Loucy (cell line): ENCODE data around the gene UBL3.

Experiments
- H2AFZ ChIP-seq: fragments of 200-600 bp; sonication (generic); 2 replicates; pipeline ENCODE4 v1.6.0; 2016; ENCODE audit warnings: antibody characterized with exemption, mild to moderate bottlenecking, low read length, moderate library complexity
- H3F3A ChIP-seq: fragments of 200-600 bp; 2 replicates; pipeline ENCODE4 v1.6.0; 2016; ENCODE audit warnings: antibody characterized with exemption, low read depth, mild to moderate bottlenecking
- H3K27me3 ChIP-seq: fragments of 200-600 bp; sonication (generic); 2 replicates; pipeline ENCODE4 v1.6.1; 2014; ENCODE audit warnings: low read length, mild to moderate bottlenecking; ENCODE audit not compliant: insufficient read depth, poor library complexity, severe bottlenecking
- H3K36me3 ChIP-seq: fragments of 200-600 bp; sonication (generic); 2 replicates; pipeline ENCODE4 v1.6.1; 2016; ENCODE audit warnings: low read length; ENCODE audit not compliant: insufficient read depth
- H3K4me1 ChIP-seq: fragments of 200-600 bp; sonication (generic); 2 replicates; pipeline ENCODE4 v1.5.1; 2014; ENCODE audit warnings: low read length, mild to moderate bottlenecking; ENCODE audit not compliant: insufficient read depth, poor library complexity, severe bottlenecking
- H3K4me2 ChIP-seq: fragments of 200-600 bp; sonication (generic); 2 replicates; pipeline ENCODE4 v1.6.0; 2014; ENCODE audit warnings: antibody characterized with exemption, low read length, low read depth, mild to moderate bottlenecking; ENCODE audit not compliant: poor library complexity, severe bottlenecking
- H3K4me3 ChIP-seq: fragments of 200-600 bp; sonication (generic); 2 replicates; pipeline ENCODE4 v1.5.1; 2014; ENCODE audit warnings: low read length, mild to moderate bottlenecking, mixed read lengths; ENCODE audit not compliant: poor library complexity, severe bottlenecking
- H3K79me2 ChIP-seq: fragments of 200-600 bp; sonication (generic); 2 replicates; pipeline ENCODE4 v1.6.1; 2014; ENCODE audit warnings: low read length; ENCODE audit not compliant: insufficient read depth
- H3K9ac ChIP-seq: fragments of 200-600 bp; sonication (generic); 2 replicates; pipeline ENCODE4 v1.6.0; 2014; ENCODE audit warnings: mild to moderate bottlenecking, low read depth, low read length, moderate library complexity; ENCODE audit not compliant: poor library complexity, severe bottlenecking
- H3K9me2 ChIP-seq: fragments of 200-600 bp; sonication (generic); replicated peaks from 2 replicates; pipeline ENCODE4 v1.6.1; 2016; ENCODE audit warnings: low read depth, low read length, mixed read lengths
- H3K9me3 ChIP-seq: fragments of 200-600 bp; sonication (generic); 2 replicates; pipeline ENCODE4 v1.6.1; 2014; ENCODE audit warnings: mild to moderate bottlenecking, antibody characterized with exemption, low read length, low read depth; ENCODE audit not compliant: insufficient read depth
- H4K20me1 ChIP-seq: fragments of 200-600 bp; sonication (generic); 2 replicates; pipeline ENCODE4 v1.6.0; 2014; ENCODE audit warnings: antibody characterized with exemption, low read length, mild to moderate bottlenecking; ENCODE audit not compliant: insufficient read depth, poor library complexity, severe bottlenecking
- EZH2phosphoT487 ChIP-seq: fragments of 200-600 bp; IDR thresholded peaks from 2 replicates; pipeline ENCODE4 v1.6.1; 2018; ENCODE audit warnings: antibody characterized with exemption, mild to moderate bottlenecking, moderate library complexity, borderline replicate concordance
- TF ChIP-seq, protein P1 (sequence below): fragments of 200-600 bp; sonication (generic); conservative IDR thresholded peaks from 2 replicates; pipeline ENCODE4 v1.5.1; 2014; ENCODE audit warnings: mild to moderate bottlenecking, antibody characterized with exemption, low read length

UBL3 gene

DNA sequence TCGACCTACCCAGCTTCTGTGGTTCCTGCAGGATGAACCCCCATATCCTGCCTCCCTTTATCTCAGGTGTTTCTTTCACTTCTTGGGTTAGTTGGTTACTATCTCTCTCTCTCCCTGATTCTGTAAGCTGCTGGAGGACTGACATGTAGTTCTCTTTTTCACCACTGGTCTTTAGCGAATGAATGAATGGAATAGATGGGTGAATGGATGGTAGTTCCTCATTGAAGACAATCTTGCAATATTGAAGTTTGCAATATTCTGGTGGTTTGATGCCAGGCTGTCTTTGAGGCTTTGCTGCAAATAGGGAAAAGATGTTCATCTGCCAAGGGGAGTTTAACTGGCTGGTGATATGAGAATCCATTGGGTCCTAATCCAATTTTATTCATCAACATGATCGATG is 120.2 kb downstream of the UBL3 start:
- no peaks in the 10 kb centered on the region for H3K79me2 ChIP-seq
- no peaks in the 10 kb centered on the region for H3F3A ChIP-seq
- no peak for TF ChIP-seq EZH2phosphoT487
- TF ChIP-seq, protein P1, sequence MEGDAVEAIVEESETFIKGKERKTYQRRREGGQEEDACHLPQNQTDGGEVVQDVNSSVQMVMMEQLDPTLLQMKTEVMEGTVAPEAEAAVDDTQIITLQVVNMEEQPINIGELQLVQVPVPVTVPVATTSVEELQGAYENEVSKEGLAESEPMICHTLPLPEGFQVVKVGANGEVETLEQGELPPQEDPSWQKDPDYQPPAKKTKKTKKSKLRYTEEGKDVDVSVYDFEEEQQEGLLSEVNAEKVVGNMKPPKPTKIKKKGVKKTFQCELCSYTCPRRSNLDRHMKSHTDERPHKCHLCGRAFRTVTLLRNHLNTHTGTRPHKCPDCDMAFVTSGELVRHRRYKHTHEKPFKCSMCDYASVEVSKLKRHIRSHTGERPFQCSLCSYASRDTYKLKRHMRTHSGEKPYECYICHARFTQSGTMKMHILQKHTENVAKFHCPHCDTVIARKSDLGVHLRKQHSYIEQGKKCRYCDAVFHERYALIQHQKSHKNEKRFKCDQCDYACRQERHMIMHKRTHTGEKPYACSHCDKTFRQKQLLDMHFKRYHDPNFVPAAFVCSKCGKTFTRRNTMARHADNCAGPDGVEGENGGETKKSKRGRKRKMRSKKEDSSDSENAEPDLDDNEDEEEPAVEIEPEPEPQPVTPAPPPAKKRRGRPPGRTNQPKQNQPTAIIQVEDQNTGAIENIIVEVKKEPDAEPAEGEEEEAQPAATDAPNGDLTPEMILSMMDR = peak; percentile 51
- no peak overlapping the region for H2AFZ ChIP-seq
- no peaks in the 10 kb centered on the region for H4K20me1 ChIP-seq
- H3K9me2 ChIP-seq = no peaks in the 10 kb centered on the region
- no peak overlapping the region for H3K9ac ChIP-seq
- peaks cover 33% of the 10 kb centered on the region for H3K27me3 ChIP-seq
- H3K9me3 ChIP-seq = no peaks in the 10 kb centered on the region
- peaks cover 10% of the 10 kb centered on the region for H3K4me1 ChIP-seq
- no peaks in the 10 kb centered on the region for H3K36me3 ChIP-seq
- H3K4me3 ChIP-seq = no peak overlapping the region
- no peak overlapping the region for H3K4me2 ChIP-seq

DNA sequence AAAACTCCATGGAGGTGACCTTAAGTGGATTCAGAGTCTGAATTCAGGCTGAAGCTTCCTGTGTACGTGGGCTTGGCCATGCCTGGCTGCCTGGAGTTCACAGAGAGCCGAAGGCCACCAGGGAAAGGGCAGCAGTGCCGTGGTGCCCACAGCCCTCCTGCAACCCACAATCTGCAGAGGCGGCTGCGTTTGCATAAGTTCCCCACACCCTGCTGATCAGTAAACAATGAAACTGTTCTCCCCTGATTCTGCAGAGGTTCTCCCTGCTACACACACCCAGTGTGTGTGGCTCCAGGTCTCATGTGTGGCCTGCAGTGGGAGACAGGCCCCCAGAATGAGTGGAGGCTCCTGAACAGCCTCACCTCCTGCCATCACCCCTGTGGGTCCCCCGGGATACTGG is 128.0 kb downstream of the UBL3 start:
- no peak overlapping the region for H3K4me3 ChIP-seq
- H3K36me3 ChIP-seq = no peaks in the 10 kb centered on the region
- H3K4me1 ChIP-seq = no peaks in the 10 kb centered on the region
- H3K9ac ChIP-seq = no peak overlapping the region
- no peaks in the 10 kb centered on the region for H3K27me3 ChIP-seq
- H2AFZ ChIP-seq = no peak overlapping the region
- H3K79me2 ChIP-seq = no peaks in the 10 kb centered on the region
- no peaks in the 10 kb centered on the region for H3K9me2 ChIP-seq
- TF ChIP-seq EZH2phosphoT487 = no peak
- TF ChIP-seq, protein P1 = no peak
- H4K20me1 ChIP-seq = no peaks in the 10 kb centered on the region
- no peak overlapping the region for H3K4me2 ChIP-seq
- no peaks in the 10 kb centered on the region for H3F3A ChIP-seq
- H3K9me3 ChIP-seq = no peaks in the 10 kb centered on the region

DNA sequence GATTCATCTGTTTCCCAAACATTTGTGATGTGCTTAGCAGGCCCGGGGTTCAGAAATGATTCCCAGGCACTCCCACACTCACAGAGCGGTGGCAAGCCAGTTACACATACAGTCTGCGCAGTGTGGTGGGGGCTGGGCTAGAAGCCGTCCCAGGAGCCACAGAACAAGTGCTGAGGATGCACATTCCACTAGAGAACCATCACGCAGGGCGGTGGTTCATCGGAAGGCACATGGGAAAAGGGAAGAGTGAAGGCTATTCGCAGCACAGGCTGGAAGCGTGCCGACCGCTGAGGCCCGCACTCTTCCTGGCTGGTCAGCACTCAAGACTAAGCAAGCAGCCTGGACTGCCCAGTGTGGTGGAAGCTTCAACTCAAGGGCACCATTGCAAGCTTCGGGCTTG is 128.7 kb downstream of the UBL3 start:
- Histone ChIP-seq H4K20me1 (no peaks in the 10 kb centered on the region), H3F3A (no peaks in the 10 kb centered on the region), H3K79me2 (no peaks in the 10 kb centered on the region), H3K9me3 (no peaks in the 10 kb centered on the region), H3K36me3 (no peaks in the 10 kb centered on the region), H3K4me3 (no peak overlapping the region), H3K9ac (no peak overlapping the region), H3K27me3 (no peaks in the 10 kb centered on the region), H3K4me1 (no peaks in the 10 kb centered on the region), H3K4me2 (no peak overlapping the region), H2AFZ (no peak overlapping the region), H3K9me2 (no peaks in the 10 kb centered on the region)
- no peak for TF ChIP-seq EZH2phosphoT487
- TF ChIP-seq, protein P1 = no peak
